ENCODE results near the gene TSN. TPM values are rescaled to one million over a fixed set of nuclear protein-coding genes. Genes with fewer than 3 reads are reported as not detected.
"Not testable (repeated sequence)": the region's sequence is repeated elsewhere in the genome, so short reads cannot be mapped to it uniquely, and the experiment has no call there.

The TSN gene
- total RNA-seq, result 42.0 TPM

- DNase-seq, result peak; percentile 97
These were observed at the start of gene TSN for GRCh38 chr2:121755237-121756111. Gene TSN, plus strand, starts transcription at chr2:121755651. Its CDS starts 129 bp downstream, at chr2:121755780.

- DNase-seq, result no peak
These were observed 49.5 kb upstream of the TSN start for GRCh38 chr2:121705958-121706357.

- no peak for DNase-seq
These were observed 48.0 kb upstream of the TSN start for GRCh38 chr2:121707344-121707919.

DNA sequence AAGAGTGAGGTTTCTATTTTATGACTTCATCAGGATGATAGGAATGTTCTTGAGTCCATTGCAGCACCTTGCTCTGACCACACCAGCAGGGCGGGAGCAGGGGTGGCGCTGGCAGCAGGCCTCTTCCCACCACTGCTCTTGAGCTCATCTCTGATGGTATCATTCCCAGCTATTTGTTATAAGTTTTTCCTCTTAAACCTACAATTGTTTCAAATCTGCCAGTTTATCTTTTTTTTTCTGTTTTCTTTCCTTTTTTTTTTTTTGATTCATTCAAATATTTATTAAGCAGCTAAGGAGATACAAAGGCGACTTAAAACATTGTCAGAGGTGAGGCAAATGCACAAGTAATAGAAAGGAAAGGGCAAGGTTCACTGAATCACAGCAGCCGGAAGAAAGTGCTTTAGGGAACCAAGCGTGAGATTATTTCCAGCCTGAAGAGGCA lies 47.5 kb upstream of the TSN start:
- no peak for DNase-seq

GRCh38 chr2:121709776-121710469 lies 45.5 kb upstream of the TSN start:
- no peak for DNase-seq

DNA sequence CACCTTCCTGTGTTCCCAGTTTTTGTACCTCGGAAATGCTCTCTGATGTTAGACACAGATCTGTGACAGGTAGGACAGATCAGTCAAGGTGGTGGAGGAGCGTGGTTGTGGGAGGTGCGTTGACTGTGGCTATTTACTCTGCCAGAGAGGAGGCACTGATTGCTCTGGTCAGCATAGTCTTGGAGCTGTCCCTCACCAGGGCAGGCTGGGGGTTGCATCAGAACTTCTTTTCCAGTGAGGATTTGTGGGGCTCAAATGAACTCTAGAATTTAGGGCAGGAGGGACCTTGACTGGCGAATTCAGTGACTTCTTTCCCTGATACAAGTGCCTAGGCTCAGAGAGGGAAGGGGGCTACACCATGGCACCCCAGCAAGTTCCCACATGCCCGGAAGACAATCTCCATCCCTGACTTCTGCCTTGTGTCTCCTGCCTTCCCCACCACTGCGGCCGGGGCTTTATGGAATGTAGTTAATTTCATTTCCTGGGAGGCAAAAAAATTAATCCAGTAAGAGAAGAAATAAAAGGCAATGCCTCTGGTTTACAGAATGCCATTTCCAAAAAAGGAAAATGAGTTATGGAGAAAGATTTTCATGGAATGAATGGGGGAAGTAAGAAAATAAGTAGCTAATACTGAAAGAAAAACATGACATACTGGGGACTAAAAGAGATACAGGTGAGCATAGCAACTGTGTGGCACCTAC lies 44.8 kb upstream of the TSN start:
- no peak for DNase-seq

DNA sequence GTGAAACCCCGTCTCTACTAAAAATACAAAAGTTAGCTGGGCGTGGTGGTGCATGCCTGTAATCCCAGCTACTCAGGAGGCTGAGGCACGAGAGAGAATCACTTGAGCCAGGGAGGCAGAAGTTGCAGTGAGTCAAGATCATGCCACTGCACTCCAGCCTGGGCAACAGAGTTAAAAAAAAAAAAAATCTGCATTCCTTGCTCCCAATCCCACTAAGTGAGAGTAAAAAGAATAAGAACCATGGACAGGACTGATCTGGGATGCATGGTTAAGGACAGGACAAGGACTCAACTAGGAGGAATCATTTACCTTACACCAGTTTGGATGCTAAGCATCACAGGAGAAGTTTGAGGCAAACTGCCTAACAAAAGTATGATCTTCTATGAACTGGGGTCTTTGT lies 44.0 kb upstream of the TSN start:
- not testable (repeated sequence) for DNase-seq

- DNase-seq, result no peak
These were observed 39.3 kb upstream of the TSN start for GRCh38 chr2:121716126-121716525.

- no peak for DNase-seq
These were observed 37.9 kb upstream of the TSN start for GRCh38 chr2:121717529-121717928.

- DNase-seq, result peak; percentile 55
These were observed 33.5 kb upstream of the TSN start for GRCh38 chr2:121721926-121722325.

- no peak for DNase-seq
These were observed 33.0 kb upstream of the TSN start for GRCh38 chr2:121722479-121722878.

- DNase-seq, result no peak
These were observed 32.1 kb upstream of the TSN start for GRCh38 chr2:121723316-121723715.

- DNase-seq, result no peak
These were observed 28.1 kb upstream of the TSN start for GRCh38 chr2:121727332-121727731.

DNA sequence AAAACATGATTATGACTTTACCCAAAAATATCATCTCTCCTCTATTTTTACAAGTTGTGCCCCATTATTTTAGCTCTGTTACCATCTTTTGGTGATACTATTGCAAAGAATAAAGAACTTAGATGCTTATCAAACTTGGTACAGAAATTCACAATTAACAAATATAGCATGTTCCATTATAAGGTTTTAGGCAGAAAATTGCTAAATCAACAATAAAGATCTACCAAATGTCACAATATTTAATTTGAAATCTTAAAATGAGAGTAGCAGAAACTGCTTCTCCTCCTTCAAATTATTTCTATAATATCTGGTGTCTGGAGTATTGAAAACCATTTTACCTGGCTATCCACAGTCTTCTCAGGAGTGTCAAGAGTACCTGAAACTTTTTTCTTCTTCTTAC lies 27.5 kb upstream of the TSN start:
- DNase-seq, result no peak

DNA sequence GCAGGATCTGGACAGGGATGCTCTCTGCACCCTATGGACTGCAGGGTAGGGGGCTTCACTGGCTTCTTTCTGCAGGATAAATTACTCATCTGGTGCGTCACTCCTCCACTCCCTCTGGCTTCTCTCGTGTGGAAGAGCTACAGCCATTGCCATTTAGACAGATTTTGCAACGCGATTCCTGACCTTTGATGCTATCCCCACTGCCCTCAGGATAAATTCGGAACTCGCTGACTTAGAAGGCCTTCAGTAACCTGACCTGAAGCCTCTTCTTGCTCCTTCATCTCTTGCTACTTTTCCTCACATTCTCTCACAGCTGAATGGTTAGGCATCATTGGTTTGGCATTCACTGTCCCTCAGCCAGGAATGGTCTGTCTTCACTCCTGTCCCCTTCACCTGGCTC lies 24.1 kb upstream of the TSN start:
- no peak for DNase-seq

DNA sequence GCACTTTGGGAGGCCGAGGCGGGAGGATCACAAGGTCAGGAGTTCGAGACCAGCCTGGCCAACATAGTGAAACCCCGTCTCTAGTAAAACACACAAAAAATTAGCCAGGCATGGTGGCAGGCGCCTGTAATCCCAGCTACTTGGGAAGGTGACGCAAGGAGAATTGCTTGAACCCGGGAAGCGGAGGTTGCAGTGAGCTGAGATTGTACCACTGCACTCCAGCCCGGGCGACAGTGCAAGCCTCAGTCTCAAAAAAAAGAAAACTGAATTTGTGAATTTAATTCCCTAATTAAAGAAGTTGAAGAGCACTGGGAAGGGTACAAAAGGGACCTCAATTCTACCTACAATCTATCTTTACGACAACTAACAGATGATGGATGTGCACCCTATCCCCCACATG lies 20.9 kb upstream of the TSN start:
- not testable (repeated sequence) for DNase-seq

DNA sequence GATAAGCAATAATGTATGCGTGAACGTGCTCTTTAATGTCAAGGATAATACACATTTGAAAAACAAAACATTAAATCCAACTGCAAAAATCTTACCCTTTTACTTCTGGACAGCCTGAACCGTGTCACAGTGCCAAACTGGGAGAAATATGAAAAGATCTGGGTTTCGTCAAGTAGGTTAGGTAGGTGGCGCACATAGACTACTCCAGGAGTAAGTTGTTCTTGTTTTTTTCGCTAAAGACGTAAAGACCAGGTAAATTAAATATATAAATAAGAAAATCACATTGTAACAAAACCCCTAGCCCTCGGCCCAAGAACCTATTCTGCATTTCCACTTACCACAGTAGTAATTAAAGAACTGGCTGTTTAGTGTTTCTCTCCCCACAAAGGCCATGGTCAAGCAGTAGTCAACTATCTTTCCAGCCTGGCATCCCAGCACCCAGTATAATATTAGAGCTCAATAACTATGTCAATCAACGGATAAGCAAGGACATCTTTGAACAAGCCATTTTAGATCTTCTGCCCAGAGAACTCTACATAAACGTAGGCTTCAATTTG lies 19.9 kb upstream of the TSN start:
- no peak for DNase-seq

GRCh38 chr2:121736140-121736461 lies 19.4 kb upstream of the TSN start:
- no peak for DNase-seq

DNA sequence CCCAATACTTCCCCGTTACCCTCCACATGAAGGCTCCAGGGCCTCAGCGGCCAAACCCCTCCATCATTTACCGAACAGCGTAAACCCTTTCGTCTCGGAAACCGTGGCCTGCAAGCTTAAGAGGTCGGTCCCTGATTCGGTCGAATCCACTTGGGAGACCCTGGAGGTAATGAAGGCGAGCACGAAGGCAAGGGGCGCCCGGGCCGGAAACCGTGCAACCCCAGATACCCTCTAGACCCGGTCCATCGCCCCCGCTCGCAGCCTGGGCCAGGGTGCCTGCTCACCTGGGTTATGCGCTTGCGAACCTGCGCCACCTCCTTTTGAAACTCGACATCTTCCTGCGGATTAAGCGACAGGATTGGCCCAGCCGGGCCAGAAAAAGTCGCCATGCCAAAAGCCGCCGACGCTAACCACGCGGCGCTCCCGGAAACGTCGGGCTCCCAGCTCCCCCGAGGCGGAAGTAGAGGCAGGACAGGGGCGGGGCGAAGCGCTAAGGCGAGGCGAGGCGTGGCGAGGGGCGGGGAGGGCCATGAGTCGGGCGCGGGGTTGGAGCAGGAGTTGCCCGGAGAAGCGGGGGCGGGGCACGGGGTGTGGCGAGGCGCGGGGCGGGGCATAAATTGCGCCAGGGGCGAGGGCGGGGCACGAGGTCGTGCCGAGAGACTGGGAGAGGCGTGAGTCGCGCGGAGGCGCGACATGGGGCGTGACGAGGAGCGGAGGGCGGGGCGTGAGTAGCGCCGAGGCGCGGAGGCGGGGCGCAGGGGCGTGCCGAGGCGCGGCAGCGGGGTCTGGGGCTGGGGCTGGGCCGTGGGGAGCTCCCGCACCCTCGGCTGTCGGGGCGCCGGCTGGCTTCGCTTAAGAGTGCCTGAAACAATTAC lies 18.8 kb upstream of the TSN start, which contains the start of gene NIFK:
Gene NIFK, minus strand, starts transcription at position 414 of the 875 bp plus-strand sequence. Its CDS starts 25 bp downstream, at position 389.
- DNase-seq, result peak; percentile 98

GRCh38 chr2:121740973-121741372 lies 14.5 kb upstream of the TSN start:
- no peak for DNase-seq

DNA sequence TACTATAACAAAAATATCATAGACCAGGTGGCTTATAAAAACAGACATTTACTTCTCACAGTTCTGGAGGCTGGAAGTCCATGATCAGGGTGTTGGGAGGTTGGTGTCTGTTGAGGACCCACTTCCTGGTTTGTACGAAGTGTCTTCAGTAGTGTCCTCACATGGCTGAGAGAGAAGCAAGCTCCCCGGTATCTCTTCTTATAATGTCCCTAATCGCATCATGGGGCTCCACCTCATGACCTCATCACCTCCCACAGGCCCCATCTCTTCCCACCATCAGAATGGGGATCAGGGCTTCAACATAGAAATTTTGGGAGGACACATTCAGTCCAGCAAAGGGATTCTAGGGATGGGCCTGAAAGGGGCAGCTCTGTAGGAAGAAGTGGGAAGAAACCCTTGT lies 14.0 kb upstream of the TSN start:
- no peak for DNase-seq
